GM10248 (cell line): ENCODE data around the gene MAML3.

Experiments
- CTCF ChIA-PET: fragments of 300-600 bp; sonication (Branson Sonifier 250); formaldehyde crosslinking; extraction: SDS; loops from one replicate; lab custom pipeline; 2021; ENCODE audit warnings: antibody characterized with exemption; lab: Yijun Ruan, JAX
- POLR2A ChIA-PET: fragments of 350-650 bp; sonication (Branson Sonifier 250); formaldehyde crosslinking; extraction: SDS; loops from one replicate; lab custom pipeline; 2020; ENCODE audit warnings: antibody characterized with exemption; lab: Yijun Ruan, JAX
- DNase-seq: peaks from one replicate; pipeline ENCODE4 v3.0.0; 2012; ENCODE audit errors: extremely low spot score
- TF ChIP-seq, protein P1 (sequence below): IDR thresholded peaks from 2 replicates; pipeline ENCODE4 v1.5.1; 2012; ENCODE audit warnings: mild to moderate bottlenecking, low read depth; ENCODE audit errors: extremely low read depth, missing control alignments, control extremely low read depth

MAML3 gene

GRCh38 chr4:140162596-140162995, 8.6 kb upstream of the MAML3 start:
- TF ChIP-seq, protein P1, sequence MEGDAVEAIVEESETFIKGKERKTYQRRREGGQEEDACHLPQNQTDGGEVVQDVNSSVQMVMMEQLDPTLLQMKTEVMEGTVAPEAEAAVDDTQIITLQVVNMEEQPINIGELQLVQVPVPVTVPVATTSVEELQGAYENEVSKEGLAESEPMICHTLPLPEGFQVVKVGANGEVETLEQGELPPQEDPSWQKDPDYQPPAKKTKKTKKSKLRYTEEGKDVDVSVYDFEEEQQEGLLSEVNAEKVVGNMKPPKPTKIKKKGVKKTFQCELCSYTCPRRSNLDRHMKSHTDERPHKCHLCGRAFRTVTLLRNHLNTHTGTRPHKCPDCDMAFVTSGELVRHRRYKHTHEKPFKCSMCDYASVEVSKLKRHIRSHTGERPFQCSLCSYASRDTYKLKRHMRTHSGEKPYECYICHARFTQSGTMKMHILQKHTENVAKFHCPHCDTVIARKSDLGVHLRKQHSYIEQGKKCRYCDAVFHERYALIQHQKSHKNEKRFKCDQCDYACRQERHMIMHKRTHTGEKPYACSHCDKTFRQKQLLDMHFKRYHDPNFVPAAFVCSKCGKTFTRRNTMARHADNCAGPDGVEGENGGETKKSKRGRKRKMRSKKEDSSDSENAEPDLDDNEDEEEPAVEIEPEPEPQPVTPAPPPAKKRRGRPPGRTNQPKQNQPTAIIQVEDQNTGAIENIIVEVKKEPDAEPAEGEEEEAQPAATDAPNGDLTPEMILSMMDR = no peak
- no peak for DNase-seq
- ChIA-PET CTCF (interaction anchor here (1.0 to 1.4 kb wide), 3 partner anchors 14 to 85 kb away, joined by 3 read pairs; no protein-coding TSS in a partner anchor), POLR2A (no interaction called here)

DNA sequence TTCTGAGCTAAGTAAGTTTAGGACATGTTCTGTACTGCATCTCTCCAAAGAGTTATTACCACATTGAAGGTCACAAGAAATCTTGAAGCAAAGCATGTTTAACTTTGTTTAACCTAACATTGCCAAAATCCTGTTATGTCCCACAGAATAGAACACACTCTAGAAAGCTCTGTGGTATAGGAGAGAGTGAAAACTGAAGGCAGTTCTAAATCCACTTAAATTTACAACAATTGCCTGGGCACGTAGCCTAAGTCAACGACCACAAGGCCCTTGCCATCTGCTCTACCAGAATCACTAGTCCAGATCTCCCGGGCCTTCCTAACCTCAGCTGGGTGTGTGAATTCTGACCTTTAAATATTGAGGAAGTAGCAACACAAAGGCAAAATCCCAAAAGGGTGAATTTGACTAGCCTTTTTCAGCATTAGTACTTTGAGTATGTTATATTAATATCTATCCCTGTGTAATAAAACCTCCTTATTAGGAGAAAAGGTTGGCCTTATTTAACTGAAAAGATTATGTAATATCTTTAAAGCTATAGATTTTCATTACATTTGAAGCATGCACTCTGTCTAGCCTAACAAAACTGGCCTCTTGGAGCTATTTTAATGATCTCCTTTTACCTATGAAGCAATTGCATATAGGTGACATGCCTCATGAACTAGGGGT, 4.5 kb upstream of the MAML3 start:
- TF ChIP-seq, protein P1 = no peak
- DNase-seq = no peak
- ChIA-PET CTCF (no interaction called here), POLR2A (no interaction called here)

- CTCF ChIA-PET = no interaction called here
- no peak for DNase-seq
- TF ChIP-seq, protein P1 = no peak
Observed at GRCh38 chr4:140157341-140157740, 3.4 kb upstream of the MAML3 start.

GRCh38 chr4:140156529-140157171, 2.7 kb upstream of the MAML3 start:
- ChIA-PET POLR2A (interaction anchor here (0.6 kb wide), 1 partner anchor 8 kb away, joined by 3 read pairs; no protein-coding TSS in a partner anchor), CTCF (no interaction called here)
- DNase-seq = no peak
- TF ChIP-seq, protein P1 = no peak

More at GRCh38 chr4:140157341-140157740, 3.4 kb upstream of the MAML3 start:
- POLR2A ChIA-PET = no interaction called here

GRCh38 chr4:140154572-140154891, 548 bp upstream of the MAML3 start:
- ChIA-PET CTCF (no interaction called here), POLR2A (no interaction called here)
- TF ChIP-seq, protein P1 = no peak
- DNase-seq = no peak

- DNase-seq = no peak
- ChIA-PET CTCF (interaction anchor here (0.6 kb wide), 1 partner anchor 10 kb away, joined by 3 read pairs; no protein-coding TSS in a partner anchor), POLR2A (no interaction called here)
- TF ChIP-seq, protein P1 = no peak
Observed at GRCh38 chr4:140153419-140153717, 616 bp downstream of the MAML3 start.
